Keratinocyte (primary cell): ENCODE data around the gene LRP1B.

Source experiments
- CTCF ChIP-seq, 3 experiments: IDR thresholded peaks in 1 of 3; conservative IDR thresholded peaks in 1 of 3; optimal IDR thresholded peaks in 1 of 3; 2 replicates in 2 of 3; 3 replicates in 1 of 3; pipeline versions ENCODE3 to v1.5.1; 2011; ENCODE audit warnings: low read length in 3 of 3, mild to moderate bottlenecking in 3 of 3, moderate library complexity in 2 of 3, control low read depth in 1 of 3, inconsistent platforms in 1 of 3; ENCODE audit not compliant: insufficient read depth in 2 of 3; ENCODE audit errors: extremely low read depth in 1 of 3
- EZH2 ChIP-seq: IDR thresholded peaks from one replicate; pipeline ENCODE4 v1.6.1; 2012; ENCODE audit warnings: inconsistent platforms, mild to moderate bottlenecking, low read length, moderate library complexity

- TF ChIP-seq CTCF (optimal IDR thresholded peaks at IDR 0.05 in 1 of 3, IDR thresholded peaks at IDR 0.05 in 1 of 3, conservative IDR thresholded peaks at IDR 0.05 in 1 of 3; ENCODE audit: extremely low read depth in 1 of 3, insufficient read depth in 2 of 3, low read length in 3 of 3): no peak
- no peak for TF ChIP-seq EZH2
Observed at GRCh38 chr2:140577453-140577852, 1553.4 kb downstream of the LRP1B start.
